B cell (primary cell): ENCODE measurements around the gene MED26.

Experiments
- CTCF ChIP-seq: fragments of 200-600 bp; IDR thresholded peaks from one replicate; pipeline ENCODE4 v1.8.0; 2022; ENCODE audit warnings: antibody characterized with exemption, mild to moderate bottlenecking
- EZH2 ChIP-seq: IDR thresholded peaks from 2 replicates; pipeline ENCODE4 v1.6.1; 2012; ENCODE audit warnings: borderline replicate concordance, low read depth, mild to moderate bottlenecking, moderate library complexity, low read length; ENCODE audit not compliant: insufficient read depth, poor library complexity, severe bottlenecking

- TF ChIP-seq CTCF (no peak), EZH2 (no peak)
These were observed 4.4 kb downstream of the MED26 start for GRCh38 chr19:16623576-16623975.
